ENCODE data around the gene MPV17L2. TPM values are rescaled to one million over a fixed set of nuclear protein-coding genes. Genes with fewer than 3 reads are reported as not detected.

The MPV17L2 gene
- total and polyA plus RNA-seq, 2 donors (not counting 3 experiments of a cell fraction or from before 2014, with no cell fraction given), result 13.8 to 27.6 TPM

DNA sequence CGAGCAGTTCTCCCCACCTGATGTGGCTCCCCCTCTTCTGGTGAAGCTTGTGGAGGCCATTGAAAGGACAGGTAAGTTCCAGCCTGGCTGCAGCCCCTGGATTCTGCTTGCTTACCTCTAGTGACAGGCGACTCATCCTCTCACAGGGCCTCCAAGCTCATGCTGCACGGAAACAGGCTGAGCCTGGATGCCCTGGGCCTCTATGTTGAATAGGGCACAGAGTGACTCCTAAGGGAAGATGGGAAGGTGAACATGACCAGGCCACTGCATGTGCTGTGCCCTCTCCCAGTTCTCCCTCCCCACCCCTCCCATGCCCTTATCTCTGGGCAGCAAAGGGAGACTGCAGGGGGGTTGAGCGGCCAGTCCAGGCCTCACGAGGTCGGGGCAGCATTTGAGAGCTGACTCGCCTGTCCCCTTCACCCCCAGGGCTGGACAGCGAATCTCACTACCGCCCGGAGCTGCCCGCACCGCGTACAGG lies 32.5 kb upstream of the MPV17L2 start:
- H3K9me3 ChIP-seq (replicated peaks; ENCODE audit: control insufficient read depth, insufficient read depth, low read length), result no peaks in the 10 kb centered on the region
- no peak overlapping the region for H3K9ac ChIP-seq (replicated peaks; ENCODE audit: extremely low read depth, insufficient read depth, low read length)
- no peaks in the 10 kb centered on the region for H4K20me1 ChIP-seq (replicated peaks; ENCODE audit: control insufficient read depth, extremely low read depth, insufficient read depth, low read length)
- H3K36me3 ChIP-seq (ENCODE audit: control insufficient read depth in 2 of 2, extremely low read depth in 1 of 2, insufficient read depth in 2 of 2, low read length in 2 of 2), result peaks cover 0 to 27% of the 10 kb centered on the region in 2 experiments
- intact Hi-C loops (cut with micrococcal nuclease), result no loop called here
- CTCF ChIA-PET, result interaction anchor here (0.8 to 2.5 kb wide), 7 partner anchors 10 to 228 kb away, joined by 3 to 25 read pairs (median 4); no protein-coding TSS in a partner anchor
- BruUV-seq (replicated peaks), result no TSS peak
- H3K27me3 ChIP-seq (ENCODE audit: control insufficient read depth in 2 of 2, insufficient read depth in 2 of 2, low read length in 2 of 2), result no peaks in the 10 kb centered on the region
- no peak for DNase-seq (ENCODE audit: low read depth, low spot score)
- peaks cover 14% of the 10 kb centered on the region for H3K4me1 ChIP-seq (ENCODE audit: control insufficient read depth, extremely low read depth, insufficient read depth, low read length)
- no peak overlapping the region for H3K4me2 ChIP-seq (ENCODE audit: insufficient read depth, low read length)
- FAIRE-seq, result no peak
- dilution Hi-C loops (cut with MboI; ENCODE audit: extremely low pct_ligation_motif_present, low sequenced_read_pairs), result no loop called here
- peak overlapping the region; percentile 49 for H2AFZ ChIP-seq (ENCODE audit: low read depth, low read length)
- H3K4me3 ChIP-seq (replicated peaks in 1 of 3; ENCODE audit: insufficient read depth in 1 of 3, low read depth in 1 of 3, low read length in 3 of 3), result no peak overlapping the region
- H3K9me1 ChIP-seq (replicated peaks; ENCODE audit: control insufficient read depth, extremely low read depth, insufficient read depth, low read length), result no peaks in the 10 kb centered on the region
- H3K27ac ChIP-seq (ENCODE audit: insufficient read depth, low read depth, low read length), result no peak overlapping the region
- TF ChIP-seq, protein P1, sequence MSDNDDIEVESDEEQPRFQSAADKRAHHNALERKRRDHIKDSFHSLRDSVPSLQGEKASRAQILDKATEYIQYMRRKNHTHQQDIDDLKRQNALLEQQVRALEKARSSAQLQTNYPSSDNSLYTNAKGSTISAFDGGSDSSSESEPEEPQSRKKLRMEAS (IDR thresholded peaks at IDR 0.05; ENCODE audit: insufficient read depth, insufficient read length), result no peak
- no peak for TF ChIP-seq GATA2 (IDR thresholded peaks at IDR 0.05; ENCODE audit: insufficient read depth, insufficient read length, low read depth, low read length)
- no peak for TF ChIP-seq JUN (IDR thresholded peaks at IDR 0.05; ENCODE audit: borderline replicate concordance, insufficient read depth, insufficient read length, low read depth)
- TF ChIP-seq FOS (IDR thresholded peaks at IDR 0.05; ENCODE audit: borderline replicate concordance, insufficient read depth, low read length), result no peak
- POLR2A ChIA-PET, result no interaction called here
- no peaks in the 10 kb centered on the region for H3K79me2 ChIP-seq (ENCODE audit: control insufficient read depth, insufficient read depth, low read length)

GRCh38 chr19:18160971-18161635 lies 31.9 kb upstream of the MPV17L2 start:
- Histone ChIP-seq H3K4me3 (replicated peaks in 1 of 3; ENCODE audit: insufficient read depth in 1 of 3, low read depth in 1 of 3, low read length in 3 of 3) (peak overlapping the region in 1 of 3 experiments; percentile 21), H3K9ac (replicated peaks; ENCODE audit: extremely low read depth, insufficient read depth, low read length) (no peak overlapping the region), H3K27me3 (ENCODE audit: control insufficient read depth in 2 of 2, insufficient read depth in 2 of 2, low read length in 2 of 2) (no peaks in the 10 kb centered on the region), H3K4me2 (ENCODE audit: insufficient read depth, low read length) (peak overlapping the region; percentile 51), H3K9me1 (replicated peaks; ENCODE audit: control insufficient read depth, extremely low read depth, insufficient read depth, low read length) (no peaks in the 10 kb centered on the region), H4K20me1 (replicated peaks; ENCODE audit: control insufficient read depth, extremely low read depth, insufficient read depth, low read length) (no peaks in the 10 kb centered on the region), H2AFZ (ENCODE audit: low read depth, low read length) (peak overlapping the region; percentile 49), H3K27ac (ENCODE audit: insufficient read depth, low read depth, low read length) (no peak overlapping the region), H3K4me1 (ENCODE audit: control insufficient read depth, extremely low read depth, insufficient read depth, low read length) (peaks cover 14% of the 10 kb centered on the region), H3K36me3 (ENCODE audit: control insufficient read depth in 2 of 2, extremely low read depth in 1 of 2, insufficient read depth in 2 of 2, low read length in 2 of 2) (peaks cover 0 to 28% of the 10 kb centered on the region in 2 experiments), H3K9me3 (replicated peaks; ENCODE audit: control insufficient read depth, insufficient read depth, low read length) (no peaks in the 10 kb centered on the region), H3K79me2 (ENCODE audit: control insufficient read depth, insufficient read depth, low read length) (no peaks in the 10 kb centered on the region)
- POLR2A ChIA-PET, result no interaction called here
- no peak for TF ChIP-seq MYC (IDR thresholded peaks at IDR 0.05; ENCODE audit: low read depth, low read length)
- TF ChIP-seq GATA2 (IDR thresholded peaks at IDR 0.05; ENCODE audit: insufficient read depth, insufficient read length, low read depth, low read length), result no peak
- peak; percentile 35 to 36 for TF ChIP-seq CTCF (IDR thresholded peaks at IDR 0.05; ENCODE audit: extremely low read depth in 1 of 2, insufficient read depth in 1 of 2, low read depth in 1 of 2, low read length in 2 of 2)
- no peak for TF ChIP-seq JUN (IDR thresholded peaks at IDR 0.05; ENCODE audit: borderline replicate concordance, insufficient read depth, insufficient read length, low read depth)
- TF ChIP-seq POLR2A (IDR thresholded peaks at IDR 0.05; ENCODE audit: low read depth, low read length), result peak; percentile 21
- FAIRE-seq (peak; percentile 42), DNase-seq (ENCODE audit: low read depth, low spot score) (peak; percentile 45)
- no TSS peak for BruUV-seq (replicated peaks)
- dilution Hi-C loops (cut with MboI; ENCODE audit: extremely low pct_ligation_motif_present, low sequenced_read_pairs) (no loop called here), intact Hi-C loops (cut with micrococcal nuclease) (no loop called here)
- CTCF ChIA-PET, result interaction anchor here (0.8 to 2.5 kb wide), 8 partner anchors 10 to 228 kb away, joined by 3 to 25 read pairs (median 4); no protein-coding TSS in a partner anchor
